ENCODE results near the gene MPDU1.

DNA sequence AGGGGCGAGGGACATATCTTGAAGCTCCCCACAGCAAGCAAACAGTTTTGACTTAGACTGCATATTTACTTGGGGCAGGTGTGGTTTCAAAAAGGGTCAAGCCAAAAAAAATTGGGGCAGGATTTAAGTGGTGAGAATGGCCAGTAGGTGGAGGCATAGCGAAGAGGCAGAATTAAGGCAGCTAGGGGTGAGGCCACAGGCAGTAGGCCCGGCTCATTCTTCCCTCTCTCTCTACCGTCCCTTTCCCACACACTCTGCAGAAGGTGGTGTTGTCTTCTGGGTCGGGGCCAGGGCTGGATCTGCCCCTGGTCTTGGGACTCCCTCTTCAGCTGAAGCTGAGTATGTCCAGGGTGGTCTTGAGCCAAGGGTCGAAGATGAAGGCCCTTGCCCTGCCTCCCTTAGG lies 48.8 kb downstream of the MPDU1 start:
- TF ChIP-seq, protein P1, sequence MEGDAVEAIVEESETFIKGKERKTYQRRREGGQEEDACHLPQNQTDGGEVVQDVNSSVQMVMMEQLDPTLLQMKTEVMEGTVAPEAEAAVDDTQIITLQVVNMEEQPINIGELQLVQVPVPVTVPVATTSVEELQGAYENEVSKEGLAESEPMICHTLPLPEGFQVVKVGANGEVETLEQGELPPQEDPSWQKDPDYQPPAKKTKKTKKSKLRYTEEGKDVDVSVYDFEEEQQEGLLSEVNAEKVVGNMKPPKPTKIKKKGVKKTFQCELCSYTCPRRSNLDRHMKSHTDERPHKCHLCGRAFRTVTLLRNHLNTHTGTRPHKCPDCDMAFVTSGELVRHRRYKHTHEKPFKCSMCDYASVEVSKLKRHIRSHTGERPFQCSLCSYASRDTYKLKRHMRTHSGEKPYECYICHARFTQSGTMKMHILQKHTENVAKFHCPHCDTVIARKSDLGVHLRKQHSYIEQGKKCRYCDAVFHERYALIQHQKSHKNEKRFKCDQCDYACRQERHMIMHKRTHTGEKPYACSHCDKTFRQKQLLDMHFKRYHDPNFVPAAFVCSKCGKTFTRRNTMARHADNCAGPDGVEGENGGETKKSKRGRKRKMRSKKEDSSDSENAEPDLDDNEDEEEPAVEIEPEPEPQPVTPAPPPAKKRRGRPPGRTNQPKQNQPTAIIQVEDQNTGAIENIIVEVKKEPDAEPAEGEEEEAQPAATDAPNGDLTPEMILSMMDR (IDR thresholded peaks at IDR 0.05; ENCODE audit: low read depth, low read length, missing input control) = peak; percentile 46
- no peak for TF ChIP-seq TAF1 (conservative IDR thresholded peaks at IDR 0.05)
- TF ChIP-seq, protein P2, sequence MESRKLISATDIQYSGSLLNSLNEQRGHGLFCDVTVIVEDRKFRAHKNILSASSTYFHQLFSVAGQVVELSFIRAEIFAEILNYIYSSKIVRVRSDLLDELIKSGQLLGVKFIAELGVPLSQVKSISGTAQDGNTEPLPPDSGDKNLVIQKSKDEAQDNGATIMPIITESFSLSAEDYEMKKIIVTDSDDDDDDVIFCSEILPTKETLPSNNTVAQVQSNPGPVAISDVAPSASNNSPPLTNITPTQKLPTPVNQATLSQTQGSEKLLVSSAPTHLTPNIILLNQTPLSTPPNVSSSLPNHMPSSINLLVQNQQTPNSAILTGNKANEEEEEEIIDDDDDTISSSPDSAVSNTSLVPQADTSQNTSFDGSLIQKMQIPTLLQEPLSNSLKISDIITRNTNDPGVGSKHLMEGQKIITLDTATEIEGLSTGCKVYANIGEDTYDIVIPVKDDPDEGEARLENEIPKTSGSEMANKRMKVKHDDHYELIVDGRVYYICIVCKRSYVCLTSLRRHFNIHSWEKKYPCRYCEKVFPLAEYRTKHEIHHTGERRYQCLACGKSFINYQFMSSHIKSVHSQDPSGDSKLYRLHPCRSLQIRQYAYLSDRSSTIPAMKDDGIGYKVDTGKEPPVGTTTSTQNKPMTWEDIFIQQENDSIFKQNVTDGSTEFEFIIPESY (IDR thresholded peaks at IDR 0.05) = no peak
